ENCODE data around the gene DBP. TPM values are rescaled to one million over a fixed set of nuclear protein-coding genes. Genes with fewer than 3 reads are reported as not detected.
"Not testable (repeated sequence)": the region's sequence is repeated elsewhere in the genome, so short reads cannot be mapped to it uniquely, and the experiment has no call there.

The DBP gene
- total and polyA plus RNA-seq, 12 donors: 11.5 to 80.6 (median 53.6) TPM

DNA sequence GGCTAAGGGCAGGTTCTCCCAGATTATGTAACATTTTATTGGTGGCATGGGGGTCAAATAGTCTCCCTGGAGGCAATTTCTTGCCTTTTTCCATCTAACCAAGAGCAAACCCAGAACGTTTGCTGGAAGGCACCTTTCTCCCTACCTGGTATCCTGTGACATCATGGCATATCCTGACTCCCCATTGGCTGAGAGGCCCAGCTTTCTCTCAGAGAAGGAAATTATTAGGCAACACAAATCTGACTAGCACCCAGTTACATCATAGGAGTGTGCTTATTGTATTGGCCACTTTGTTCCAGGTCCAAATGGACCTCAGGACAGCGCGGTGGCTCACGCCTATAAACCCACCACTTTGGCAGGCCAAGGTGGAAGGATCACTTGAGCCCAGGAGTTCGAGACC, 22.6 kb upstream of the DBP start:
- 76 to 80% (median 77%) methylated on average over 5 of the region's 5 CpGs for WGBS, 4 donors
- TF ChIP-seq, protein P1, sequence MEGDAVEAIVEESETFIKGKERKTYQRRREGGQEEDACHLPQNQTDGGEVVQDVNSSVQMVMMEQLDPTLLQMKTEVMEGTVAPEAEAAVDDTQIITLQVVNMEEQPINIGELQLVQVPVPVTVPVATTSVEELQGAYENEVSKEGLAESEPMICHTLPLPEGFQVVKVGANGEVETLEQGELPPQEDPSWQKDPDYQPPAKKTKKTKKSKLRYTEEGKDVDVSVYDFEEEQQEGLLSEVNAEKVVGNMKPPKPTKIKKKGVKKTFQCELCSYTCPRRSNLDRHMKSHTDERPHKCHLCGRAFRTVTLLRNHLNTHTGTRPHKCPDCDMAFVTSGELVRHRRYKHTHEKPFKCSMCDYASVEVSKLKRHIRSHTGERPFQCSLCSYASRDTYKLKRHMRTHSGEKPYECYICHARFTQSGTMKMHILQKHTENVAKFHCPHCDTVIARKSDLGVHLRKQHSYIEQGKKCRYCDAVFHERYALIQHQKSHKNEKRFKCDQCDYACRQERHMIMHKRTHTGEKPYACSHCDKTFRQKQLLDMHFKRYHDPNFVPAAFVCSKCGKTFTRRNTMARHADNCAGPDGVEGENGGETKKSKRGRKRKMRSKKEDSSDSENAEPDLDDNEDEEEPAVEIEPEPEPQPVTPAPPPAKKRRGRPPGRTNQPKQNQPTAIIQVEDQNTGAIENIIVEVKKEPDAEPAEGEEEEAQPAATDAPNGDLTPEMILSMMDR (IDR thresholded peaks at IDR 0.05): no peak
- no peak for TF ChIP-seq POLR2A (IDR thresholded peaks at IDR 0.05)
- peak in 3 of 7 donors; percentile 55 to 77 (median 59) for DNase-seq
- Histone ChIP-seq H3K27me3 (no peaks in the 10 kb centered on the region), H3K9me3 (replicated peaks in 1 of 3) (no peaks in the 10 kb centered on the region), H3K4me1 (replicated peaks in 1 of 2) (peaks cover 0 to 9% of the 10 kb centered on the region in 2 donors), H3K27ac (no peak overlapping the region), H3K4me3 (no peak overlapping the region), H3K36me3 (replicated peaks in 1 of 2) (no peaks in the 10 kb centered on the region)
- intact Hi-C loops (cut with DNase I): no loop called here

GRCh38 chr19:48658483-48658882, 21.3 kb upstream of the DBP start:
- no peak for DNase-seq
- intact Hi-C loops (cut with DNase I): no loop called here
- Histone ChIP-seq H3K27ac (no peak overlapping the region), H3K9me3 (replicated peaks in 1 of 3) (no peaks in the 10 kb centered on the region), H3K27me3 (no peaks in the 10 kb centered on the region), H3K36me3 (replicated peaks in 1 of 2) (no peaks in the 10 kb centered on the region), H3K4me1 (replicated peaks in 1 of 2) (peaks cover 0 to 9% of the 10 kb centered on the region in 2 donors), H3K4me3 (no peak overlapping the region)
- TF ChIP-seq POLR2A (IDR thresholded peaks at IDR 0.05): no peak
- TF ChIP-seq, protein P1 (IDR thresholded peaks at IDR 0.05): no peak
- 87 to 91% (median 90%) methylated on average over 6 of the region's 6 CpGs for WGBS, 4 donors

DNA sequence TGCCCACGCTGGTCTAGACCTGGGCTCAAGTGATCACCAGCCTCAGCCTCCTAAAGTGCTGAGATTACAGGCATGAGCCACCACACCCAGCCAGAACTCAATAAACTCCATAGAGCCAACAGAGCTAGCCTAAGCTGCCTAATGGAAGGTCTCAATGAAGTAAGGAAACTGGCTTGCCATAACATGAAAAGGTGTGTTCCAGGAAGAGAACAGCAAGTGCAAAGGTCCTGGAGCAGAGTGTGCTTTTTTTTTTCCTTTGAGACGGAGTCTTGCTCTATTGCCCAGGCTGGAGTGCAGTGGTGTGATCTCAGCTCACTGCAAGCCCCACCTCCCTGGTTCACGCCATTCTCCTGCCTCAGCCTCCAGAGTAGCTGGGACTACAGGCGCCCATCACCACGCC, 20.6 kb upstream of the DBP start:
- 96 to 98% (median 96%) methylated on average over 4 to 5 of the region's 5 CpGs for WGBS, 4 donors
- H3K27ac ChIP-seq; DNase-seq; H3K36me3 ChIP-seq (replicated peaks in 1 of 2); H3K9me3 ChIP-seq (replicated peaks in 1 of 3); intact Hi-C loops (cut with DNase I); H3K4me3 ChIP-seq; H3K4me1 ChIP-seq (replicated peaks in 1 of 2); H3K27me3 ChIP-seq: not testable (repeated sequence)

- TF ChIP-seq, protein P1 (IDR thresholded peaks at IDR 0.05): no peak
- TF ChIP-seq POLR2A (IDR thresholded peaks at IDR 0.05): no peak
- Histone ChIP-seq H3K4me1 (replicated peaks in 1 of 2) (peaks cover 0 to 9% of the 10 kb centered on the region in 2 donors), H3K4me3 (no peak overlapping the region), H3K36me3 (replicated peaks in 1 of 2) (no peaks in the 10 kb centered on the region), H3K27ac (no peak overlapping the region), H3K27me3 (no peaks in the 10 kb centered on the region), H3K9me3 (replicated peaks in 1 of 3) (no peaks in the 10 kb centered on the region)
- WGBS, 4 donors: 54 to 62% (median 57%) methylated on average over 16 of the region's 16 CpGs
- intact Hi-C loops (cut with DNase I): no loop called here
- no peak for DNase-seq
These were observed 19.8 kb upstream of the DBP start for GRCh38 chr19:48656840-48657474.
